Fibroblast of pulmonary artery (primary cell): ENCODE data around the gene IGF1R.

ENCODE experiments used
- DNase-seq: peaks from one replicate; pipeline ENCODE4 v3.0.0-alpha.2; 2010; ENCODE audit warnings: low read depth
- H3K4me3 ChIP-seq: replicated peaks from 2 replicates; pipeline ENCODE4 v1.5.1; 2011; ENCODE audit warnings: low read depth, mild to moderate bottlenecking, control low read depth, low read length, moderate library complexity
- TF ChIP-seq, protein P1 (sequence below): IDR thresholded peaks from 2 replicates; pipeline ENCODE4 v1.5.1; 2011; ENCODE audit warnings: mild to moderate bottlenecking, control low read depth, low read length, inconsistent platforms; ENCODE audit errors: missing control alignments

IGF1R gene

DNA sequence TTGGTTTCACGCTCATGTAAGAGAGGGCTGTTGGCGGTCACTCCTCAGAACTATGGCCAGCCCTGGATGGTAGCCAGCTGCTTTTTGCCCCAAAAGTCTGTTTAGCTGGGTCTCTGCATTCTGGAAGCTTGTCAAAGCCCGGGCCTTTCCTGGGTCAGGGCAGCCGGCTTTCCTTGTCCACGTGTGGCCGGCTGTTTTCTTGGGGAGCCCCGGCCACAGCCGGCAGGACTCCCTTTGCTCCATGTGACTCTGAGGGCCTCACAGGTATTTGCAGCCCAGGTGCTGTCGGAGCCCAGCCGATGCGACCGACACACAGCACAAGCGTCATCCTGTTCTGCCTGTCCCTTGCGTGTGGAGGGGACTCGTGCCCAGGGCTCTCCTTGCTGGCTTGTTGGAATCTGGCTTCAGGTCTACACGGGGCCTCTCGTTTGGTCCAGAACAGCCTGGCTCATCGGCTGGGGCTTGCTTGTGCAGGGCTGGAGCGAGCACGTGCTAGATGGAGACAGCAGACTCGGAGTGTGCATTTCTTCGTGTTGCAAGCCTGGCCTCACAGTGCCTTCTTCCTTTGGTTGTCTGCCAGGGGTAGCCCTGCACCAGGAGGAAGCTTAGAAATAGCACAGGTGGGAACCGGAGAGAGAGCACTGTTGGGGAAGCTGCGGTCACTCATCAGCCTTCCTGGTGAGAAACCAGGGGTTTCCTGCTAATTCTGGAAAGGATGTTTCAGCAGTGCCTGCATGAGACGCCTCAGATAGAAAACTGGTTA is 307.8 kb downstream of the IGF1R start:
- TF ChIP-seq, protein P1, sequence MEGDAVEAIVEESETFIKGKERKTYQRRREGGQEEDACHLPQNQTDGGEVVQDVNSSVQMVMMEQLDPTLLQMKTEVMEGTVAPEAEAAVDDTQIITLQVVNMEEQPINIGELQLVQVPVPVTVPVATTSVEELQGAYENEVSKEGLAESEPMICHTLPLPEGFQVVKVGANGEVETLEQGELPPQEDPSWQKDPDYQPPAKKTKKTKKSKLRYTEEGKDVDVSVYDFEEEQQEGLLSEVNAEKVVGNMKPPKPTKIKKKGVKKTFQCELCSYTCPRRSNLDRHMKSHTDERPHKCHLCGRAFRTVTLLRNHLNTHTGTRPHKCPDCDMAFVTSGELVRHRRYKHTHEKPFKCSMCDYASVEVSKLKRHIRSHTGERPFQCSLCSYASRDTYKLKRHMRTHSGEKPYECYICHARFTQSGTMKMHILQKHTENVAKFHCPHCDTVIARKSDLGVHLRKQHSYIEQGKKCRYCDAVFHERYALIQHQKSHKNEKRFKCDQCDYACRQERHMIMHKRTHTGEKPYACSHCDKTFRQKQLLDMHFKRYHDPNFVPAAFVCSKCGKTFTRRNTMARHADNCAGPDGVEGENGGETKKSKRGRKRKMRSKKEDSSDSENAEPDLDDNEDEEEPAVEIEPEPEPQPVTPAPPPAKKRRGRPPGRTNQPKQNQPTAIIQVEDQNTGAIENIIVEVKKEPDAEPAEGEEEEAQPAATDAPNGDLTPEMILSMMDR: no peak
- DNase-seq: no peak

DNA sequence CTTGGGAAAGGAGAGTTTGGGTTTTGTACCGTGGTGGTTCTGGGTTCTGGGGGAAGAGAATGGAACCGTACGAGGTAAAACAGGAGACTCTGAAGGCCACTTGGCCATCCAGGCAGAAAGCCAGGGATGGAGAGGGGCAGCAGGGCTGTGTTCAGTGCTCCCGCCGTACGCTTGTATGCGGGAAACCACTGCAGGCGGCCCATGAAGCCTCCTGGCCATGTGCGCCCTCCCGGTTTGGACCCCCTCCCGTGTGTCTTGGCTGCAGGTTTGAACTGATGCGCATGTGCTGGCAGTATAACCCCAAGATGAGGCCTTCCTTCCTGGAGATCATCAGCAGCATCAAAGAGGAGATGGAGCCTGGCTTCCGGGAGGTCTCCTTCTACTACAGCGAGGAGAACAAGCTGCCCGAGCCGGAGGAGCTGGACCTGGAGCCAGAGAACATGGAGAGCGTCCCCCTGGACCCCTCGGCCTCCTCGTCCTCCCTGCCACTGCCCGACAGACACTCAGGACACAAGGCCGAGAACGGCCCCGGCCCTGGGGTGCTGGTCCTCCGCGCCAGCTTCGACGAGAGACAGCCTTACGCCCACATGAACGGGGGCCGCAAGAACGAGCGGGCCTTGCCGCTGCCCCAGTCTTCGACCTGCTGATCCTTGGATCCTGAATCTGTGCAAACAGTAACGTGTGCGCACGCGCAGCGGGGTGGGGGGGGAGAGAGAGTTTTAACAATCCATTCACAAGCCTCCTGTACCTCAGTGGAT is 308.6 kb downstream of the IGF1R start:
- TF ChIP-seq, protein P1: no peak
- DNase-seq: no peak

More for the DNA sequence above, 307.8 kb downstream of the IGF1R start:
- no peak overlapping the region for H3K4me3 ChIP-seq

DNA sequence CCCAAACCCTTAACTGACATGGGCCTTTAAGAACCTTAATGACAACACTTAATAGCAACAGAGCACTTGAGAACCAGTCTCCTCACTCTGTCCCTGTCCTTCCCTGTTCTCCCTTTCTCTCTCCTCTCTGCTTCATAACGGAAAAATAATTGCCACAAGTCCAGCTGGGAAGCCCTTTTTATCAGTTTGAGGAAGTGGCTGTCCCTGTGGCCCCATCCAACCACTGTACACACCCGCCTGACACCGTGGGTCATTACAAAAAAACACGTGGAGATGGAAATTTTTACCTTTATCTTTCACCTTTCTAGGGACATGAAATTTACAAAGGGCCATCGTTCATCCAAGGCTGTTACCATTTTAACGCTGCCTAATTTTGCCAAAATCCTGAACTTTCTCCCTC is 309.3 kb downstream of the IGF1R start:
- TF ChIP-seq, protein P1: no peak
- H3K4me3 ChIP-seq: no peak overlapping the region
- DNase-seq: no peak

More for the DNA sequence above, 308.6 kb downstream of the IGF1R start:
- no peak overlapping the region for H3K4me3 ChIP-seq

DNA sequence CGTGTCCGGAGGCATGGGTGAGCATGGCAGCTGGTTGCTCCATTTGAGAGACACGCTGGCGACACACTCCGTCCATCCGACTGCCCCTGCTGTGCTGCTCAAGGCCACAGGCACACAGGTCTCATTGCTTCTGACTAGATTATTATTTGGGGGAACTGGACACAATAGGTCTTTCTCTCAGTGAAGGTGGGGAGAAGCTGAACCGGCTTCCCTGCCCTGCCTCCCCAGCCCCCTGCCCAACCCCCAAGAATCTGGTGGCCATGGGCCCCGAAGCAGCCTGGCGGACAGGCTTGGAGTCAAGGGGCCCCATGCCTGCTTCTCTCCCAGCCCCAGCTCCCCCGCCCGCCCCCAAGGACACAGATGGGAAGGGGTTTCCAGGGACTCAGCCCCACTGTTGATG is 309.7 kb downstream of the IGF1R start:
- no peak overlapping the region for H3K4me3 ChIP-seq
- no peak for DNase-seq
- TF ChIP-seq, protein P1: no peak

DNA sequence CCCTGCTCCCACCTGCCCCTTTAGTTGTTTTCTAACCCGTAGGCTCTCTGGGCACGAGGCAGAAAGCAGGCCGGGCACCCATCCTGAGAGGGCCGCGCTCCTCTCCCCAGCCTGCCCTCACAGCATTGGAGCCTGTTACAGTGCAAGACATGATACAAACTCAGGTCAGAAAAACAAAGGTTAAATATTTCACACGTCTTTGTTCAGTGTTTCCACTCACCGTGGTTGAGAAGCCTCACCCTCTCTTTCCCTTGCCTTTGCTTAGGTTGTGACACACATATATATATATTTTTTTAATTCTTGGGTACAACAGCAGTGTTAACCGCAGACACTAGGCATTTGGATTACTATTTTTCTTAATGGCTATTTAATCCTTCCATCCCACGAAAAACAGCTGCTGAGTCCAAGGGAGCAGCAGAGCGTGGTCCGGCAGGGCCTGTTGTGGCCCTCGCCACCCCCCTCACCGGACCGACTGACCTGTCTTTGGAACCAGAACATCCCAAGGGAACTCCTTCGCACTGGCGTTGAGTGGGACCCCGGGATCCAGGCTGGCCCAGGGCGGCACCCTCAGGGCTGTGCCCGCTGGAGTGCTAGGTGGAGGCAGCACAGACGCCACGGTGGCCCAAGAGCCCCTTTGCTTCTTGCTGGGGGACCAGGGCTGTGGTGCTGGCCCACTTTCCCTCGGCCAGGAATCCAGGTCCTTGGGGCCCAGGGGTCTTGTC is 310.7 kb downstream of the IGF1R start:
- no peak for DNase-seq
- H3K4me3 ChIP-seq: no peak overlapping the region
- TF ChIP-seq, protein P1: no peak

DNA sequence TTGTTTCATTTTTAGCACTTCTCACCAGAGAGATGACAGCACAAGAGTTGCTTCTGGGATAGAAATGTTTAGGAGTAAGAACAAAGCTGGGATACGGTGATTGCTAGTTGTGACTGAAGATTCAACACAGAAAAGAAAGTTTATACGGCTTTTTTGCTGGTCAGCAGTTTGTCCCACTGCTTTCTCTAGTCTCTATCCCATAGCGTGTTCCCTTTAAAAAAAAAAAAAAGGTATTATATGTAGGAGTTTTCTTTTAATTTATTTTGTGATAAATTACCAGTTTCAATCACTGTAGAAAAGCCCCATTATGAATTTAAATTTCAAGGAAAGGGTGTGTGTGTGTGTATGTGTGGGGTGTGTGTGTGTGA is 311.3 kb downstream of the IGF1R start:
- no peak for DNase-seq
- TF ChIP-seq, protein P1: no peak
- no peak overlapping the region for H3K4me3 ChIP-seq
